GM21619 (cell line): Measurements from ENCODE around the gene EMILIN1.

Source experiments
- ATAC-seq: cut with Tn5 transposase; IDR thresholded peaks from one replicate; pipeline ENCODE4 v1.9.1; 2021; ENCODE audit not compliant: unreplicated experiment

Gene EMILIN1

GRCh38 chr2:27078267-27079194 is at the start of gene EMILIN1:
Gene EMILIN1, plus strand, starts transcription at chr2:27078615. Its CDS starts 451 bp downstream, at chr2:27079066.
- no peak for ATAC-seq

DNA sequence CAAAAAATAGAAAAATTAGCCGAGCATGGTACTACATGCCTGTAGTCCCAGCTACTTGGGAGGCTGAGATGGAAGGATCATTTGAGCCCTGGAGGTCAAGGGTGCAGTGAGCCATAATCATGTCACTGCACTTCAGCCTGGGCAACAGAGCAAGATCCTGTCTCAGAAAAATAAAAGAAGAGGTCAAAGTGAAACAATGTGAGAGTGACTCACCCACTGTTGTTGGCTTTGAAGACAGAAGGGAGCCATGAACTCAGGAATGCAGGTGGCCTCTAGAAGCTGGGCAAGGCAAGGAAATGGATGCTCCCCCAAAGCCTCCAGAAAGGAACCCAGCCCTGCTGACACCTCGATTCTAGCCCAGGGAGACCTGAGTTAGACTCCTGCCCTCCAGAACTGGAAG is 49.4 kb upstream of the EMILIN1 start:
- no peak for ATAC-seq

GRCh38 chr2:27032495-27033252 is 45.7 kb upstream of the EMILIN1 start, which contains the start of gene TMEM214:
Gene TMEM214, plus strand, starts transcription at chr2:27032965. Its CDS starts 51 bp downstream, at chr2:27033016.
- ATAC-seq, result peak; percentile 89

GRCh38 chr2:27033253-27033852 is 45.1 kb upstream of the EMILIN1 start:
- peak; percentile 1 for ATAC-seq

DNA sequence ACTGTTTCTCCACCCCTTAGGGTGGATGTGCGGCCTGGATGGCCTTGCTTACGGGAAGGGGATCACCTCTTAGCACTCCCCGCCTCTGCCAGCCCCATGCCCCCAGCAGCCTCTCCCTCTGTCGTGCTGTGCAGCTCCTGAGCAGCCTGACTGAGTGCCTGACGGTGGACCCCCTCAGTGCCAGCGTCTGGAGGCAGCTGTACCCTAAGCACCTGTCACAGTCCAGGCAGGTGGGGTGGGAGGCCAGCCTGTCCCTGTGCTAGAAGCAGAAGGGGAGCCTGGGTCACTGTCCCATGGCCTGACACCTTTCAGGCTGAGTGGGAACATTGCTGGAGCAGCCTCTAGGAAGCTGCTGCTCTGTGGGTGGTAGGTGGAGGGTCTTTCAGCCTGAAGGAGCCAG is 40.4 kb upstream of the EMILIN1 start:
- ATAC-seq, result no peak

GRCh38 chr2:27038631-27039339 is 39.6 kb upstream of the EMILIN1 start:
- ATAC-seq, result no peak

DNA sequence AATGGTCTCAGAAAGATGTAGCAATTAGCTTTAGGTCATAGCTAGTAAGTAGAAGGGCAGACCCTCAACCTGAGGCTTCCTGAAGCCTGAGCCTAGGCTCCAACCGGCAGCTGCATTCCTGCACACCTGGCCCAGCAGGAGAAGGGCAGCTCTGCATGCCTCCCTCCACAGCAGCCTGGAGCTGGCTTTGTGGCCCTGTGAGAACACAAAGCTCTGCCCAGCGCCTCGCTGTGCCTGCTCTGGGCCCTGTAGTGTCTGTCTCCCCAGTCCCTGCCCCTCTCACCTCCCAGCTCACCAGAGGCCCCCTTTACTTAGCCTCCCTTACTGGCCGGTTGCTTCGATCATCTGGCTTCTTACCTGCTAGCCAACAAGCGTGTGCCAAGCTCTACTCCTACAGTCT is 39.0 kb upstream of the EMILIN1 start:
- no peak for ATAC-seq

DNA sequence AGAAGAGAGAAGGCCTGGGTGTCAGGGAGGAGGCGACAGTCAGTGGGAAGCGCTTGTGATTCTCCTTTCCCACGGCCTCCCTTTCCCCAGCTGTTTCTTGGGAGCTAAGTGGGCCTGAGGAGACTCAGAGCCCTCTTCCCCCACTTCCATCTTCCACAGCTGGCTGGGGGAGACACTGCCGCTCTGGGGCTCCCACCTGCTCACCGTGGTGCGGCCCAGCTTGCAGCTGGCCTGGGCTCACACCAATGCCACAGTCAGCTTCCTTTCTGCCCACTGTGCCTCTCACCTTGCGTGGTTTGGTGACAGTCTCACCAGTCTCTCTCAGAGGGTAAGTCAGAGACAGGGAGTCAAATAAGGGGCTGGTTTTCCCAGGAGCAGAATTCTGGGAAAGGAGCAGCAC is 38.5 kb upstream of the EMILIN1 start:
- no peak for ATAC-seq

GRCh38 chr2:27040282-27040681 is 38.1 kb upstream of the EMILIN1 start:
- no peak for ATAC-seq

- peak; percentile 31 for ATAC-seq
These were observed 36.7 kb upstream of the EMILIN1 start for GRCh38 chr2:27041752-27042151.

- peak; percentile 70 for ATAC-seq
These were observed 36.2 kb upstream of the EMILIN1 start for GRCh38 chr2:27042159-27042661.

GRCh38 chr2:27042985-27043634 is 35.3 kb upstream of the EMILIN1 start:
- ATAC-seq, result no peak

- ATAC-seq, result peak; percentile 19
These were observed 28.8 kb upstream of the EMILIN1 start for GRCh38 chr2:27049422-27050280.

GRCh38 chr2:27050281-27050995 is 28.0 kb upstream of the EMILIN1 start:
- ATAC-seq, result peak; percentile 45

DNA sequence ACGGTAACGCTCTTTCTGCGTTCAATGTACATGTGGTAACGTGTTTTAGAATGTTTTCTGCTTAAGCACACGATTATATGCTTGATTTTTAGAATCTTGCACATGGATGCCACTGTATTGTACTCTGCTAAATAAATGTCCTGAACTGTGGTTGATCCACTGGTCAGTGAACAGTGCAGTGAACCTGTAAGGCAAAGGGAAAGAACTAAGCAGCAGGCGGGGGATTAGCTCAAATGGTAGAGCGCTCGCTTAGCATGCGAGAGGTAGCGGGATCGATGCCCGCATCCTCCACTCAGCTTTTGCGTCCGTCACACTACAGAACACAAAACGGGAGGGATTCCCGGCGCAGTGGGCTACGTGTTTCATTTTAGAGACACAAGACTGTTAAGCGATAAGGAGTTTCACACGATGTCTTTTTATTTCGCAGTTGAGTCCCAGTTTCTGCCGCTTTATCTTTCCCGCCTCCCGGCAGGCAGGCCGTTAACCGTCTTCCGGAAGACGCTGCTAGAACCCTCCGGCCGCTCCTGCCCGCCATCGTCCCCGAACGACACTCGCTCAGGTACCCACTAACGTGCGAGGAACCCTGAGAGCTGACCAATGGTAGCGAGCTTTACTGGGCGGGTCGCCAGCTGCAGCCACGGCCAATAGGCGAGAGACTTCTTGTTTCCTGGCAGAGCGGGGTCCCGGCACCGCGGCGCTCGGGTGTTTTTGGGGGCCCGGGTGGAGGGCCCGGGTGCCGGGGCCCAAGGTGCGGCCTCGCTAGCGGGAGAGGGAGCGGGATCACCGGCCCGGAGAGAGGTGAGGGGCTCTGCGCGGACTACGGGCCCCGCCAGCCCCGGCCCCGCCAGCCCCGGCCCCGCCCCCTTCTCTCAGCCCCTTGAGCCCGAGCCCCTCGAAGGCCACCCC is 27.2 kb upstream of the EMILIN1 start, which contains the start of gene AGBL5:
TSS of gene AGBL5 (plus strand) at position 673 of the 906 bp plus-strand sequence. CDS start 1,291 bp downstream, outside the sequence.
- ATAC-seq, result peak; percentile 70

DNA sequence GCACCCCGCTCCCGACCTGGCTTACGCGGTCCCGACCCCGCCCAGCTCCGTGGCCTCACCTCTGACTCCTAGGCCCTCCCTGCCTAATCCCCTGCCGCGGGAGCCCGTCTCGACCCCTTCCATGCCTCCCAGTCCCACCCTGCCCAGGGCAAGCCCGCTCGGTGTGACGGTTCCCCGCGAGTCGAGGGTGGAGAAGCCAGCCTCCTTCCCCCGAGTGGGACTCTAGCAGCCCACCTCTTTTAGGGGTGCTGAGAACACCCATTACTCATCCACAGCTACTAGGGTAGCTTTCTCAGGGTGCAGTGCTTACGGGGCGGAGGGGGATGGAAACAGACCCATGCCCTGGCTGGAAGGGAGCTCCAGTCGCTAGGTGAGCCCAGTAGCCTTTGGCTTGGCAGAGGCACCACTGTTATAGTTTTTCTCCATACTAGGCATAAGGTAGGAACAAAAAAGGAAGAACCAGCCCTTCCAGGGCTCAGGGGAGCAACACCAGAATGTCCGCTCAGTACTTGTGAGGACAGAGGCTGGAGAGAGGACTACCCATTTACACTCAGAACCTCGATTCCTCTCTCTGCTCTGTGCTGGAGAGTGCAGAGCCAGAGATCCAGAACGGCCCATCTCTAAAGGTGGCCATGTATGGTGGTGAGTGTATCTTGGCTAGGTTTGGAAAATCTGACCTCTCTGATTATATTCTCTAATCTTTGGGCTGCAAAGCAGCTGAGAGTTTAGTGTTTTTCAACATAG is 26.3 kb upstream of the EMILIN1 start:
- ATAC-seq, result peak; percentile 1

GRCh38 chr2:27053321-27053720 is 25.1 kb upstream of the EMILIN1 start:
- no peak for ATAC-seq
